LNCaP clone FGC (cell line): ENCODE measurements around the gene VSTM2L.

Source experiments
- DNase-seq: peaks from one replicate; pipeline ENCODE4 v3.0.0-alpha.2; 2011; ENCODE audit warnings: low read depth
- H3K4me3 ChIP-seq: 2 replicates; pipeline ENCODE4 v1.5.1; 2011; ENCODE audit warnings: mild to moderate bottlenecking, low read depth, low read length, control low read depth
- CTCF ChIP-seq: IDR thresholded peaks from 2 replicates; pipeline ENCODE4 v1.5.1; 2012; ENCODE audit warnings: mild to moderate bottlenecking; ENCODE audit not compliant: control insufficient read depth, insufficient read depth; ENCODE audit errors: extremely low read depth

Gene VSTM2L

DNA sequence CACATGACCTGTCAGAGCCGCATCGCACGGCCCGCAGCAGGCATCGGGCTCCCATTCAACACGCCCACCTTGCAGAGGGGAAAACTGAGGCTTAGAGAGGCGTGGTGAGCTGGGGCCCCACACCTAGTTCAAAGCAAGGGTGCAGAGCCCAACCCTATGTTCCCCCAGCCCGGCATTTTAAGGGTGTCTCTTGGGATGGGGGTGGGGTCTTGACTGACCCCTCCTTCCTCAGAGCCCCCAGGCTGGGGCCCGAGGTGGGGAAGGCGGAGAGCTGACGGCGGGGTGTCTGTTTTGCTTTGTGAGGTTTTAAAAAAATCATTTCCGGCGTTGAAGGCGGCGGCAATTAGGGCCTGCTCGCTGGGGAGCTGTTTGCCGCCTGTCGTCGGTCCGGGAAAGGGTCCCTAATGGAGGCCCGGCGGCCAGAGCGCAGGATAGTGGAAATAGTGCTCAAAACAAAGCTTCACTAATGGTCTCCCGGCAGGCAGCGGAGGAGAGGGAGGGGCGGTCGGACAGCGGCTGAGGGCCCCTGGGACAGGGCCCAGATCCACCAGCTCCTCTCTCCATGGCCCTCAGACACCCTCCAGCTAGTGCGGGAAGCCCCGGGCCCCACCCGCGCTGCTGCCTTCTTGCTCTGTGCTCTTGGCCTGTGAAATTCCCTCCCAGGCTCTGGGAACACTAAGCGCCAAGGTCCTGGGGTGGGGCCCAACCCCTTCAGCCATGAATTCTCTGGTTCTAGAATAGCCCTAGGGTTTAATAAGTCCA, 11.9 kb downstream of the VSTM2L start:
- TF ChIP-seq CTCF: no peak
- DNase-seq: no peak
- no peak overlapping the region for H3K4me3 ChIP-seq

DNA sequence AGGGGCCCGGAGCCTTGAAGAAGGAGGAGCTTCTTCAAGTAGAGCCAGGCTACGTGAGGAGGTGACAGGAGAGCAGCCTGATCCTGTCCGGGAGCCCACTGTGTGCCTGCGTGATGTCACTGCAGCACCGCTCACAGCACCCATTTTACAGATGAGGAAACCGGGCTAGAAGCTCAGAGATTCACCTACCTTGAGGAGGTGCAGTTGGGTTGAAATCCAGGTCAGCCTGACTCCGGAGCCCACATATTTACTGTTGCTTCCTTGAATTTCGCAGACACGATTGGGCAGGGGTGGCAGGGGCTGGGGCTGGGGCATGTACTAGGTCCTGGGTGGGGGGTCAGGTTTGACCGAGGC, 12.5 kb downstream of the VSTM2L start:
- no peak for TF ChIP-seq CTCF
- H3K4me3 ChIP-seq: no peak overlapping the region
- no peak for DNase-seq

- TF ChIP-seq CTCF: no peak
- no peak for DNase-seq
- H3K4me3 ChIP-seq: no peak overlapping the region
Observed at GRCh38 chr20:37915800-37916570, 13.1 kb downstream of the VSTM2L start.

DNA sequence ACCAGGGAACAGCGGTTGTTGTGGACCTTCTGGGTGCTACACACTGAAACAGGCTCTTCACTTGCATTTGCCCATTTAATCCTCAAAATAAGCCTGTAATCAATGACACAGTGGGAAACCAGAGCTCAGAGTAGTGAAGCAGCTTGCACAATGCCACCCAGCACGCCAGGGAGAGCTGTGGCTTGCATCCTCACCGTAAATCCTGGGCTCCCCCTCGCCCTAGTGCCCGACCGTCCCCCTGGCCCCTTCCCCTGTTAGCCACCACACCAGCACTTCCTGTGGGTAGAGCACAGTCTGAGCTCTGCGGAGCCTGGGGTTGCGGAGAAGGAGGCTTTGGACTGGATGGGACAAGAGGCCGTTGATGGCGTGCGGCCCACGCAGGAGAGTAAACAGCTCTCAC, 14.5 kb downstream of the VSTM2L start:
- DNase-seq: no peak
- no peak for TF ChIP-seq CTCF
- no peak overlapping the region for H3K4me3 ChIP-seq

DNA sequence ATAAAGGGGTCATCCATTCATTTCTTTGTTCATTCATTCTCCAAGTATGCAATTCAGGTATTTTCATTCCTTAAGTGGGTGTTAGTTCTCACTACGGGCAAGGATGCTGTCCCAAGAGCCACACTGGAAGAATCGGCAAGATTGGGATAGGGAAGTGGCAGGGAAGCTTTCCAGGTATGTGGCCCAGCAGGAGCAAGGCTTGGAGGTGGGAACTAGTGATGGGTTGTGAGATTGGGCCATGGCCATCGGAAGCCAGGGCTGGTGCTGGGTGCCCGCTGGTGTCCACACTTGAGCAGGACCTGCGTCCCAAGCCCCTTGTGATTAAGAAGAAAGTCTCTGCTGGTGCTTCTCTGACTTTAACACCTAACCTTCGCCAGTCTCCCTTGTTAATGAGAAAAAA, 15.1 kb downstream of the VSTM2L start:
- H3K4me3 ChIP-seq: no peak overlapping the region
- TF ChIP-seq CTCF: no peak
- DNase-seq: no peak

DNA sequence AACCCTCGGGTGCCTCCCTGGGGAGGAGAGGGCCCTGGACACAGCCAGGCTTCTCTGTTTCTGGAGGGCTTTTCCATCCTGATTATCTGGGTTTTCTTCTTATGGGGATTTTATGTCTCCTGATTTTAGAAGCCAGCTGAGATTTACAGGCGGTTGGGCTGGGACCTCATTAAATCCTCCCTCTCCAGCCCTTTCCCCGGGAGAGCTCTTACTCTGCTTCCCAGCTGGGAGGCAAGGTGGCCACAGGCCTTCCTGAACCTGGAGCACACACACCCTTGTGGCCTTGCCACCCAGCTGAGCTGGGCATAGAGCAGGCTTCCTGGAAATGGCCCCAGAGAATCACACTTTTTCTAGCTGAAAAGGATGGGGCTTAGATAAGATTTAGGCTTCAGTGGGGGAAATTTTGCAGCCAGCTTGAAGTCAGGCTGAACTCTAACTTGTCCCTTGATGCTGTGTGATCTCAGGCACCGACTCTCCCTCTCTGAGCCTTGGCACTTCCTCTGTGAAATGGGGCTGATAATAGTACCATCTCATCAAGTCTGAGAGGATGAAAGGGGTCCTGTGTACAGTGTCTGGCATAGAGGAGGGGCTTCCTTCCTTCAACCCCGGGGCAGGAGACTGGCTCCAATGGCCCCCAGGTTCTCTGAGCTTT, 16.6 kb downstream of the VSTM2L start:
- no peak for DNase-seq
- no peak overlapping the region for H3K4me3 ChIP-seq
- no peak for TF ChIP-seq CTCF
